GM18868 (cell line): ENCODE measurements around the gene LTBR.
"Not testable (repeated sequence)": the region's sequence is repeated elsewhere in the genome, so short reads cannot be mapped to it uniquely, and the experiment has no call there.

Experiments
- ATAC-seq: cut with Tn5 transposase; IDR thresholded peaks from one replicate; pipeline ENCODE4 v1.9.1; 2021; ENCODE audit warnings: mild to moderate bottlenecking, moderate library complexity; ENCODE audit not compliant: unreplicated experiment

LTBR gene

DNA sequence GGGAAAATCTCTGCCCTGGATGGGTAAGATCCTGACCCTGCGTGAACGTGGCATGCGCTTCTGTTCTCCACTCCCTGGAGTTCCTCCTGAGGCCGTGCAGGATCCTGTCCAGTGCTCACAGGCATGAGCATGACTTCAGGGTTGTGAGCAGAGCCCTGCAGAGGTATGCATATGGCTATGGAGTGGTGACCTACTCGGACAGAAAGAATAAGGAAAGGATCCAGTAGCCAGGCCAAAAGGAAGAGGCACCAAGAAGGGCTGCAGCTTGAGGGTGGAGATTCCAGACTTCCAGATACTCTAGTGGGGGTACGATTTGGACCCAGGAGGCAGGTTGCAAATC, 40.0 kb downstream of the LTBR start:
- no peak for ATAC-seq

DNA sequence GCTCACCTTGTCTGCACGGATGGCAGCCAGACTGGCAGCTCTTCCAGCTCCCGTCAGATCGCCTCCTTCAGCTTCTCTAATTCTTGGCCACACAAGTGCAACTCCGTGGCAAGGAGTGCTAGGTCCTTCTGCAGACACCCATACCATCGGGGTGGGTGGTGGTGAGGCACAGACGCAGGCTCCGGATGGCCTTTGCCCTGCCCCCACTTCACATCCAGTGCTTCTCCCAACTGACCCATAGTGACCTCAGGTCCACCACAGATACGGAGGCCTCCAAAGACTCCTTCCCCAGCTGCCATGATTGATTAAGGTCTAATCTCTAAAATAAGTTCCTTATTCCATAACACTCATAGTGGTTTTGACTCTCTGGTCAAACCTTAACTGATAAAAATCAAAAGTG, 40.9 kb downstream of the LTBR start:
- no peak for ATAC-seq

DNA sequence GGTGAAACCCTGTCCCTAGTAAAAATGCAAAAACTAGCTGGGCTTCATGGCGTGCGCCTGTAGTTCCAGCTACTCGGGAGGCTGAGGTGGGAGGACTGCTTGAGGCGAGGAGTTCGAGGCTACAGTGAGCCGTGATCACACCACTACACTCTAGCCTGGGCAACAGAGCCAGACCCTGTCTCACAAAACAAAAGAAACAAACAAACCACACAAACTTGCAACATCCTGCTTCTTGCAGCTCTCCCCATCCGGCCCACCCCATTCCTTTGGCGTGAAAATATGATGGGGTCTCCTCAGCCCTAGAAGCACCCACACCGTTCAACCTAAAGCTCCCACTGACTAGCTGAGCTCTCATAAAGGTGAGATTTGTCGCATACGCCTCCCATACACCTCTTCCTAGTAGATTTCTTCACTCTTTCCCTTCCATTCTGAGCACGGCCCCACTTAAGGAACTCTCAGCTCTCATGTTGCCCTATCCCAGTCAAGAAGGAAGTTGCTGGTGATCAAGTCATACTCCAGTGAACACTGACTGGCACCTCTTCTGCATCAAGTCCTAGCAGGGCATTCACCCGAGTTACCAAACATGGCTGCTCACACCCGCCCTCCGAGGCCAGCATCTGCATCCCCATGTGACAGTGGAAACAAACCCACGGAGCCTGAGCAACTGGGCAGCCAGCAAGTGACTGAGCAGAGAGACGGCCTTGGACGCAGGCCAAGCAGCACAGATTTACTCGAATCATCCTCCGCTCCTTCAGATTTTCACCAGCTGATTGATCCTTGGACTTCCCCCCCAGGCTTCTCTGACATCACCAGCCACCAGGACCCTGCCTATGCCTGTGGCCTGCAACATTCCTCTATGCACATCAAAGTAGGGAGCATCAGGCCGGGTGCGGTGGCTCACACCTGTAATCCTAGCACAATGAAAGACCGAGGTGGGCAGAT, 41.9 kb downstream of the LTBR start:
- peak; percentile 29 for ATAC-seq

DNA sequence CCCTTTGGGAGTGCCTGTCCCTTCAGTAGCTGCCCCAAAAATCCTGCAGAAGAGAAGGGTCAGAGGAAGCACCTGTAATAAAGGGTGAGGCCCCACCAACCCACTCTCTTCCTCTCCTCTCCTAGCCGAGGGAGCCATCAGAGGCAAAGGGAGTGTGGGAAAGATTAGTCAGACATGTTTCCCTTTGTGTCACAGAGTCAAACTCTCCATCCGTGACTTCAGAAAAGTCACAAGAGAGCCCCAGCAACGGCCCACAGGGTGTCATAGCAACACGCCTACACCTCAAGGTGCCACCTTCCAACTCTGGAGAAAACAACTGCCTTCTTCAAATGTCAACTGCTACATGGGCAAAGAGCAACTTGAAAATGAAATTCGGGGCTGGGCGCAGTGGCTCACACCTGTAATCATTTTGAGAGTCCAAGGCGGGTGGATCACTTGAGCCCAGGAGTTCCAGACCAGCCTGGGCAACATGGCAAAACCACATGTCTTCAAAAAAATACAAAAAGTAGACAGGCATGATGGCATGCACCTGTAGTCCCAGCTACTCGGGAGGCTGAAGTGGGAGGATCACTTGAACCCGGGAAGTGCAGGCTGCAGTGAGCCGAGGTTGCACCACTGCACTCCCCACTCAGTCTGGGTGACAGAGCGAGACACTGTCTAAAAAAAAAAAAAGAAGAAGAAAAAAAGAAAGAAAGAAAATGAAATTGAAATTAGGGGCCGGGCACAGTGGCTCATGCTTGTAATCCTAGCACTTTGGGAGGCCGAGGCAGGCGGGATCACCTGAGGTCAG, 43.1 kb downstream of the LTBR start:
- ATAC-seq: peak; percentile 62

DNA sequence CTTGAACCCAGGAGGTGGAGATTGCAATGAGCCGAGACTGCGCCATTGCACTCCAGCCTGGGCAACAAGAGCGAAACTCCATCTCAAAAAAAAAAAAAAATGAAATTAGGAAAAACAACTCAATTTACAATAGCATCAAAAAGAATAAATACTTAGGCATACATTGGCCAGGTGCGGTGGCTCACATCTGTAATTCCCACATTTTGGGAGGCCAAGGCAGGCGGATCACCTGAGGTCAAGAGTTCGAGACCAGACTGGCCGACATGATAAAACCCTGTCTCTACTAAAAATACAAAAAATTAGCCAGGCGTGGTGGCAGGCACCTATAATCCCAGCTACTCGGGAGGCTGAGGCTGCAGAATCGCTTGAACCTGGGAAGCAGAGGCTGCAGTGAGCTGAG, 43.8 kb downstream of the LTBR start:
- ATAC-seq: not testable (repeated sequence)

DNA sequence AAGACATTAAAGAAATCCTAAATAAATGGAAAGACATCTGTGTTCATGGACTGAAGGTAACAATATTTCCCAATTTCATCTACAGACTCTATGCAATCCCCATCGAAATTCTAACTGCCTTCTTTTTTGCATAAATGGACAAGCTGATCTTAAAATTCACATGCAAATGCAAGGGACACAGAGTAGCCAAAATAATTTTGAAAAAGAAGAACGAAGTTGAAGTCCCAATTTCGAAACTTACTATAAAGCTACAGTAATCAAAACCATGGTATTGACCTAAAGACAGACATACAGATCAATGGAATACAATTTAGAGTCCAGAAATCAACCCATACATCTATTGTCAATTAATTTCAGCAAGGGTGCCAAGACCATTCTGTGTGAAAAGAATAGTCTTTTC, 44.4 kb downstream of the LTBR start:
- ATAC-seq: no peak

DNA sequence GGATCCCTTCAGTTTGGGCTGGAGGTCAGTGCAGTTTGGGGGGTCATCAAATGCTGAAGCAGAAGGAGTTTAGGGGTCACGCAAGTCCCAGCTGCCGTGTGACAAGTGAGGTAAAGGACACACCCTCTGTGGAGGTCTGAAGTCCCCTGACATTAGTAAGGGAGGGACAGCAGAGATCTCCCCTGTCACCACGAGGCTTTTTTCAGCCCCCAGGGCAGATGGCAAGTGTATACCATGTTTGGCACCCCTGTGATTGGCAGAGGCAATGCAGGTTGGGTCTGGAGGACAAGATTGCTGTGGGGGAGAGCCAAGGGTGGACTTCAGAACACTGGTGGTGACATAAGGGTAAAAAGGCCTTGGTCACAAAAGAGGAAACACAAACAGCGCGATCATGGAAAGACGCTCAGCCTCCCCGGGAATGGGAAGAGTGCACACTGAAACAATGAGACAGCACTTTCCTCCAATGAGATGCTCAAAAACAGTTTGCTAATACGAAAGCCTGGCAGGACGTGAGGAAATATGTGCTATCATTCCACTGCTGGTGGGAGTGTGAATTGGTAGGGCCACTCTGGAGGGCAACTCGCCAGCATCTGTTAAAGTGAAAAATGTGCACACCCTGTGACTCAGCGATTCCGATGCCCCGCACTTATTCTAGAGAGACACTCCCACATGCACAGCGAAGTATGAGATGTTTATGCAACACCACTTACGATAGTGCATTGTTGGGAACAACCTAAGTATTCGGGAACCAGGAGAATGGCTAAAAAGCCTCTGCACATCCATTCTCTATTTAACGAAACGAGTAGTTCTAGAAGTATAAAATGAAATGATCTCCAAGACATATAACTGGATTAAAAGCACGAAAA, 46.4 kb downstream of the LTBR start:
- ATAC-seq: no peak

DNA sequence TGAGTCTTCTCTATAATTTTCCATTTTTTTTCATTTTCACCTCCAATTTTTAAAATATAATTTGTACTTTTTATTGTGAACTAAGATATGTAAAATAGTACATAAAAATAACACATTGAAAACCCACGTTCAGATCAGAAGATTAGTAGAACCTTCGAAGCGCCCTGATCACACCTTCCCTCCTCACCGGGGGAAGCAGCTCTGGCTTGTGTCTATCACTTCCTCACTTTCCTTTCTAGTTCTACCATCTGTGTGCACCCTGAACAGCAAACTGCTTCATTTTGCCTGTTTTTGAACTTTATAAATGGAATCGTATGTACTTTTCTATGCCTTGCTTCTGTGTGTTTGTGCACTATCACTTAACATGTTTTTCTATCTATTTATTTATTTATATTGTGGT, 49.0 kb downstream of the LTBR start:
- ATAC-seq: no peak

DNA sequence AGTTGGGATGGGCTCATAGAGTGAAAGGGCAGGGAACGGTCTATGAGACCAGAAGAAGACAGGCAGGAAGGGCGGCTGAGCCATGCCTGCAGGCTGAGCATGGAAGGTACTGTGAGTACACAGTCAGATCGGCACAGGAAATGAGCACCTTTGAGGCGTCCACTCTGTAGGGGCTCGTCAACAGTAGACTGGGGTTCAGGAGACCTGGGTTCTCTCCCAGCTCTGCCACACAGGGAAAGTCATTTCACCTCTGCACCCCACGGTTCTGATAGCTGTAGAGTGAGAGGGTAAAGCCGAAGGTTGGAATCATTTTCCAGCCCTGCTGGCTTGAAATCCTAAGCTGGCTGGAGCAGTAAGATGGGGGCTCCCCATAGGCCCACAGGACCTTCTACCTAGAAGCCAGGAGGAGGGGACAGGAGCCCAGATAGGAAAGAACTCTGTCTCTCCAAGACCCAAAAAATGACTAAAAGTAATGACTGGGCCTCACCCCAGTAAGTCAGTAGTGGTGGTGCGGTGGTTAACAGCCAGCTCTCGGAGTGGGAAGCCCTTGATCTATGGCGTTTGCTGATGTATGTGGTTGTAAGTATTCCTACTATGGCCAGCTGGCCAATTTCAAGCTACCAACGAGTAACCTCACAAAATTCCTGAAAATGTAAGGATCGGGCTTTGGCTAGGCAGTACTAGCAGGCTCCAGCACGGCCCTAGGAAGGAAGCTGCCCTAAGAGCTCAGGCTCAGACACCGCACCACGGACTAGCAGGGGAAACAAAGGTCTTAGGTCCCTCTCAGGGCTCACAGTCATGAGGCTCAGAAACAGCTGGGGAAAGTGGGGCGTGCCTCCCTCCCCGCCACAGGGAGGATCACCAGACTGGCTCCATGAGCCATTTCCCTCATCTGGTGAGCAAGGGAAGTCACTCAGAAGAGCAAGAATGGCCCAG, 50.5 kb downstream of the LTBR start:
- ATAC-seq: no peak

DNA sequence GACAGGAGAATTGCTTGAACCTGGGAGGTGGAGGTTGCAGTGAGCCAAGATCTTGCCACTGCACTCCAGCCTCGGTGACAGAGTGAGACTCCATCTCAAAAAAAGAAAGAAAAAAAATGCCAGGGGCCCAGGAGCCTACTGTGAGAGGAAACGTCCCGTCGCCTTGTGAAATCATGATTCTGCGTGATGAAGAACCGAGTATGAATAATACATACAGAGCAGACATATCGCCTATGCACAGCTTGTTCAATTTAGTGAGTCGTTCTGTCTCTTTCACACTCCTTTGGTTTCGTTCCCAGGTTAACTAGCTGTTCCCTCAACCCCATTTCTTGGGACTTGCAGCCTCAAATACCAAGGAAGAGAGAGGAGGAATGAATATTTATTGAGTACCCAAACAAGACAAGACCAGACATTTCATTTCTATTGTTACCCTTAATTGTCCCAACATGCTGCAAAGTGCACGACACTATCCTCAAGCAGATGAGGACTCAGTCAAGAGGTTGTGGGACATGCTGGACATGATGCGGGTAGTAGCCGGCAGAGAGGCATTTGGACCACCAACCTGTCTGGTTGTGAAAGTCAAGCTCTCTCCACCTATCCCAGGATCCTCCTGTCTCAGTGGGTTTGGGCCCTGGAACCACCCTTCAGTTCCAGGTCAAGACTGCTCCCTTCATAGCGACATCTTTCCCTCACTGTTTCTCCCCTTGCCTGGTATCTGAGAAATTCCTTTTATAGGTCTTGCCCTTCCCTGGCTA, 52.2 kb downstream of the LTBR start:
- no peak for ATAC-seq

DNA sequence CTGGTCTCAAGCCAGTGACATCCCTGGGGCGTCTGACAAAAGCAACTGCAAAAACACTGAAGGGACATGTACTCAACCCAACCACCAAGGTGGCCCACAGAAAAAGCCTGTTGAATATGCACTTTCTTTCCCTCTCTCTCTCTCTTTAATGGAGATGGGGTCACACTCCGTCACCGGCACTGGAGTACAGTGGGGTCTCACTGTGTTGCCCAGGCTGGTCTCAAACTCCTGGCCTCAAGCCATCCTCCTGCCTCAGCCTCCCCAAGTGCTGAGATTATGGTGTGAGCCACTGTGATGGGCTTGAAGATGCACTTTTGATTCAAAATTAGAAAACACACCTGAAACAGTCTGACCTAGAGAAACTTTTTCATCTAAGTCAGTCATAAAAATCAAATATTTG, 53.6 kb downstream of the LTBR start:
- ATAC-seq: no peak

DNA sequence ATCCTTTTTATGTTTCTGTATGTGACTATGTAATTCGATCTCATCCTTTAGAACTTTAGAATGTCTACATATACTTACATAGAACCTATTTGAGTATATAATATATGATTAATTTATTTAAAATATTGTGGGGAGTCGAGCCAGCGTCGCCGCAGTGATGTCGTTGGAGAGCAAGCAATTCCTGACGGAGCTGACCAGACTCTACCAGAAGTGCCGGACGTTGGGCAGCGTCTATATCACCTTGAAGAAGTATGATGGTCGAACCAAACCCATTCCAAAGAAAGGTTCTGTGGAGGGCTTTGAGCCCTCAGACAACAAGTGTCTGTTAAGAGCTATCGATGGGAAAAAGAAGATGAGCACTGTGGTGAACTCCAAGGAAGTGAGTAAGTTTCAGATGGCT, 54.4 kb downstream of the LTBR start:
- ATAC-seq: no peak

DNA sequence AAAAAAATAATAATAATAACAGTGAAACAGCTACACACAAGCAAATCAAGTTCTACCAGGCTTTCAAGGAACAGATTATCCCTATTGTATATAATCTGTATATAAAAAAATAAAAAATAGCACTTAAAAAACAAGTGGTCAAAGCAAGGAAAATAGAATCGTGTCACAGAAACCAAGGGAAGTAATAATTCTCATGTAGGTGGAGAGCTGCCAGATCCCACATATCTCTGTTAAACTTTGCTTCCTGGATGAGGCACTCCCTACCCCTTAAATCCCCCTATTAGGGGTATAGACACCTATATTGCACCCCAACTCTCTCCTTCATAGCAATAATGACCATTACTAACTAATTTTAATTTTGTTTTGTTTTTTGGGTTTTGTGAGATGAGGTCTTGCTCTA, 56.4 kb downstream of the LTBR start:
- ATAC-seq: no peak
